Activated CD4-positive, alpha-beta T cell treated with anti-CD3 and anti-CD28 coated beads, Interleukin-2, amount 50 U/mL, for 24 hours (primary cell): ENCODE data around the gene IRF4.

ENCODE experiments used
- DNase-seq, 2 donors: peaks; one replicate each; pipeline ENCODE4 v3.0.0-alpha.2; 2020; ENCODE audit warnings: low read depth in 1 of 2, low spot score in 1 of 2

The IRF4 gene

DNA sequence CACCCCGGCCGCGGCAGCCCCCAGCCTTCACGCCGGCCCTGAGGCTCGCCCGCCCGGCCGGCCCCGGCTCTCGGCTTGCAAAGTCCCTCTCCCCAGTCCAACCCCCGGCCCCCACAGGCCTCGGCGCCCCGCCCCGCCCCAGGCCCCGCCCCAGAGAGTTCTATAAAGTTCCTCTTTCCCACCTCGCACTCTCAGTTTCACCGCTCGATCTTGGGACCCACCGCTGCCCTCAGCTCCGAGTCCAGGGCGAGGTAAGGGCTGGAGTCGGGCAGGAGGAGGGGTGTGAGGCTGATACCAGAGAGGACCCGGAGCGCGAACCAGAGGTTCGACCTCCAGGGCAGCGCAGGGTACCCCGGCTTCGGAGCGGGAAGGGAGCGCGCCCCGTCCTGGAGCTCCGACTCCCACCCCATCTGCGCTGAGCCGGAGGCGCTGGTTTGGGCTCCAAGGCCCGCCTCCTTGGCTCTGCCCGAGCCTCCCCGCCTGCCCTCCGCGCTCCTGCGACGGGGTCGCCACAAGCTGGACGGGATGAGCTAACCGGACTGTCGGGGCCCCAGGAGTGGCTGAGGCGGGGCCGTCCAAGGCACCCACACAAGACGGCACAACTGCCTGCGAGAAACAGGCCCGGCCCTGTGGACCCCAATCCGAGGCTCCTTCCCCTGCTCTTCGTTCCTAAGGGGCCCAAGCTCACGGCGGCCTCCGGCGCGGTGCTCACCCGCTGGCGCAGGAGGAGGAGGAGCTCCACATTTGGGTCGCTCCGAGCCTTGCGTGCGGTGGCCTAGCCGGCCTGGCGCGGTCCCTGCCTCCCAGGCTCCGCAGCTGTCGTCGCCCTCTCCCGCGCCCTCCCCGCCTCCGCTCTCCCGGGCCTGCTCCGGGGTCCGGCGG is at the start of gene IRF4:
Gene IRF4, plus strand, starts transcription at position 194 of the 882 bp plus-strand sequence. CDS start 1,401 bp downstream, outside the sequence.
- peak; percentile 75 to 78 for DNase-seq

DNA sequence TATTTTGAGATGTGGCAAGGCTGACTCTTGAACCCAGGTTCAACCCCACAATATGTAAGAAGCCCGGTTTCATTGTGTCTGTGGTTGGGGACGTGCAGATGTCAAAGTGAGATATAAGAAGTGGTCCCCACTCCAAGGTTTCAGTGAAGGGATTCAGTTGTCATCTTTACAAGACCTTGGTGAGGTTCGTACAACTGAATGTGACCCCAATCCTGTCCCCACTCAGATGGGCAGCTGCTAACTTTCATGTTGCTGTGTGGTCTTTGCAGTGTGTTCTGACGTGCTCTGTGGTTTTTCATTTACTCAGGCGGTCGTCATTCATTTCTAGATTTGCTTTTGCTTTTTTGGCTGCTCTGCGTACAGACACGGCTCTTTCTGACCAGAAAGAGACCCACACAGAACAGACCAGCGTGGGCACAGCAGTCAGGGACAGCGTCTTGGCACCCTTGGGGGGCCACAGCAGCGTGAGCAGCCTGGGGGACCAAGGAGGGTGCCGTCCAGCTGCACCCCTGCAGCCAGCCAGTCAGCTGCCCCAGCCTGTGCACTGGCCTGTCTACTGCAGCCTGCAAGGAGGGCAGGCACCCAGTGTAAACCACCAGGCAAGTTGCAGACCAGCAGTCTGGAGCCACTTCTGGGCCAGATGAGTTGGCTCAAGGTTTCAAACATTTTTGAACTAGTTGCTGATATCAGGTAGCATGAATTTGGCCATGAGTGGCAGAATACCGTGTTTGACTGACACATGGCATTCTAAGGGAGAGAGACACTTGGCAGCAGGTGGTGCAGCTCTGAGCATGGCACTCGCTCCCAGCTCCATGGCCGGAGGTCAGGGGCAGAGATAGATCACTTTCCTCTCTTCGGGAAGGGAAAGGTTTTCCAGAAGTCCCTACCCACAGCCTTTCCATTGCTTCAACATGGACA is 49.4 kb upstream of the IRF4 start:
- no peak for DNase-seq

DNA sequence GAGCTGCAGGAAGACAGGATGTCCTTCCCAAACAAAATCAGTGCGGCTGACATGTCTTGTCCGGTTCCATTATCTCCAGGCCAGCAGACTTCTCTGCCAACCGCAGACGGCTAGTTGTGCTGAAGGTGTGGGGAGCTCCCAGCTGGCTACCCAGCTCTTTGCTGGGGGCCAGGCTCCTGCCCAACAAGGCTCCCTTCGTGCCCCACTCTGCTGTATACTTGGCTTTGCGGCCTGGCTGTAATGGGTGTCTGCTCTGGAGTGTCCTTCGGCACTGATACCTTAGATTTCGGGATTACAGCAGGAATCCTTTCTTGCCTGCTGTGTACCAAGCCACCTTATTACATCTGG is 48.7 kb upstream of the IRF4 start:
- DNase-seq: no peak

DNA sequence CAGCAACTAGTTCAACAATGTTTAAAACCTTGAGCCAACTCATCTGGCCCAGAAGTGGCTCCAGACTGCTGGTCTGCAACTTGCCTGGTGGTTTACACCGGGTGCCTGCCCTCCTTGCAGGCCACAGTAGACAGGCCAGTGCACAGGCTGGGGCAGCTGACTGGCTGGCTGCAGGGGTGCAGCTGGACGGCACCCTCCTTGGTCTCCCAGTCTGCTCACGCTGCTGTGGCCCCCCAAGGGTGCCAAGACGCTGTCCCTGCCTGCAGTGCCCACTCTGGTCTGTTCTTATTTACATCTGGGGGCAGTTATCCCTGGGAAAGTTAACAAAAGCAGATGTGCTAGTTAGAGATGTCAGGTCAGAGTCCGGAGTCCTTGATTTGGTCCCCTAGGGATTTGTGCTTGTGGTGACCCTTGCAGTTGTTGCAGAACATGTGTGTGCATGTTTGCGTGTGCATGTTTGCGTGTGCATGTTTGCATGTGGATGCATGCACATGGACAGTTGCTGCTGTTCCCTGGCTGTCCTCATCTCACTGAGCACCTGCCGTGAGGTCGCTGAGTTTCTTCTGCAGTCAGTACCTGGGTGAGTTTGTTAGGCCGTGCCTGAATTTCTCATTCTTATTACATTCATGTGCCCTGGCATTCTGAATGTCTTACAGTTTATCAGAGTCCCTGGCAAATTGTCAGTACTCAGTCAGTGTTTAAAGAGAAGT is 48.2 kb upstream of the IRF4 start:
- no peak for DNase-seq

DNA sequence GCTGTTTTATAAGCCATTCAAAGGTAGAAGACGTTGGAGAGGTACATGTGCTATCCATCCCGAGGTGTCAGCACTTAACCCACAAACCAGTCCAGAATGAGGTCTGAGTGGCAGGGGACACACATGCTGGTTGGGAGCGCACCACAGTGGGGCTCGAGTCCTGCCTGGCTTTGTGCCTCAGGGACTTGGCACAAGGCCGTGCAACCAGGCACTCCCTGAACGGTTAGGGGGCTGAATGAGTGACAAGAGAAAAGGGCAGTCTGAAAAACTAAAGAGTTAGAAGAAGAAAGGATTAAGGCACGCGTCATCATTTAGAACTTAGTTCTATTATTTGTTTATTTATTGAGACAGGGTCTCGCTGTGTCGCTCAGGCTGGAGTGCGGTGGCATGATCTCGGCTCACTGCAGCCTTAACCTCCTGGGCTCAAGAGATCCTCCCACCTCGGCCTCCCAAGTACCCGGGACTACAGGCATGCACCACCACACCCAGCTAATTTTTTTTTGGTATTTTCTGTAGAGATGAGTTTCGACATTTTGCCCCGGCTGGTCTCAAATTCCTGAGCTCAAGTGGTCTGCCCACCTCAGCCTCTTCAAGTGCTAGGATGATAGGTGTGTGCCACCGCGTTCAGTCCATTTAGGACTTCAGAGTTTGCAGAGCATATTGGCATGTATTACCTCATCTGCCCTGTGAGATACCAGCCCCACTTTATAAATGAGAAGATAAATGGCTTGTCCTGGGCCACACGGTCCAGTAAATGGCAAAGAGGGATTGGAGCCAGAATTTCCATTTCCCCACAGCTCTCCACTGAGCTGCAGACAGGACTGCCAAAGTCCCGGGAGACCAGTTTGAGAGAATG is 47.4 kb upstream of the IRF4 start:
- no peak for DNase-seq

DNA sequence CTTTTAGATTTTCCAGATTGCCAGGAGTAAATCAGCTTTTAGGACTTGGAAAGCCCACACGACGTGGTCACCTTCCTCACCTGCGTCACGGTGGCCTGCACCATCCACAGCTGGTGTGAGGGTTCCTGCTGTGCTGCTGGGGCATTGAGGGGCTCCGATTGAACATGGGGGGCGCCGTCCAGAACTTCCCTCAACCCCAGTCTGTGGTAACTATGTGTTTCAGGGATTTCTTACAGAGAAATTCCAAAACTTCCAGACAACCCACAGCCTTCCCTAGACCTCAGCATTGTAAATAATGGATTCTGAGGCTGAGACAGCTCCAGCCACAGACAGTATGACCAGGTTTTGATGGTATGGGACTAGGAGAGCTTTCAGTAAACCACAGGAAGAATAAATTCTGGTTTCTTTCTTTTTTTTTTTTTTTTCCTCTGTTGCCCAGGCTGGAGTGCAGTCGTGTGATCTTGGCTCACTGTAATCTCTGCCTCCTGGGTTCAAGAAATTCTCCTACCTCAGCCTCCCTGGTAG is 46.7 kb upstream of the IRF4 start:
- DNase-seq: no peak

DNA sequence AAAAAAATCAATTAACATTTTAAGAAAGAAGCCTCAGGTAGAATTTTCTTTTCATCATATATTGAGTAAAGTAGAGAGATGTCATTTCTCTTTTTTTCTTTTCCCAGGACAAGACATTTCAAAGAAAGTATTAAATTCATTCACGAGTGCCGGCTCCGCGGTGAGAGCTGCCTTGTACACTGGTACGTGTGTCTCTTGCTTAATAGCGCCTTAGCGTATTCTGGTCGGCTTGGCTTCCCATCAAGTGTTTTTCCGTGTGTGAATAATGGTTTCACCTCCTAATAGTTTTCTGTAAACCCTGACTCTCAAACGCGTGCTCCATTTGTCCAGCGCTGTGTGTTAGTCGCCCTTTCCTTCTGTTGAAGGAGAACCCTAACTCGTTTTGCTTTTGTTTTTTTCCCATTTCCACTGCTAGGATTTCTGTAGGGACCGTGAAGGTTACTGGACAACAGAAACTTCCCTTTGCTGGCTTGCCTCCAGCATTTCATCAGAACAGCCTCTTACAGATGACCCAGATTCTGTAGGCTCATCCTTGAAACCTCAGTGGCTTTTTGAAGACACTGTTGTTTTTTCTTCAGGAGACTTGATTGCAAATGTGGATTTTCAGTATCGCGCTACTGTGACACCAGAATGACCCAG is 45.7 kb upstream of the IRF4 start:
- no peak for DNase-seq

DNA sequence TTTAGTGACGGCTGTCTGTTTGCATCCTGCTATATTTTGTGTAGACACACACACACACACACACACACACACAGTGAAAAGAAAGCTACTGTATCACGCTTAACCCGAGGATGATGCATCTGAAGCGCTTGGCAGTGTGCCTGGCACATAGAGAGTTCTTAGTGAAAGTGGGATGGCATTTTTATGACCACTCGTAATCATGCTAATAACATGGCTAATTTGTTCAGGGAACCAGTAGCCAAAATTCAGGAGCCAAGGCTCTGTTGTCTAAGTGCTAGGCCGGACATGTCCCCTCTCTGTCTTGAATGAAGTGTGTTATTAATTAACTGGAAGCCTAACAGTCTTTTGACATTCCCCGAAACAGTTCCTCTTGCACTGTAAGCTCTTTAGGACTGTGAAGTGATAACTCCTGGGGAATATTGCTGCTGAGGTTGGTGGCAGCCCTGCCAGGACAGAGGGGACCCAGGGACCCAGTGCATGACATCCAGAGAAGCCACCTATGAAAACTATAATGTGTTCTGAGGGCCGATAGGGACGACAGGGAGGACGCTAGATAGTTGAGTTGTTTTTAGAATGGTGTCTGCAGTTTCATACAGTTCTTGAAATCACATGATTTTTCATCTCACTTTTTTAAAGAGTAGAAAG is 45.0 kb upstream of the IRF4 start:
- DNase-seq: no peak

DNA sequence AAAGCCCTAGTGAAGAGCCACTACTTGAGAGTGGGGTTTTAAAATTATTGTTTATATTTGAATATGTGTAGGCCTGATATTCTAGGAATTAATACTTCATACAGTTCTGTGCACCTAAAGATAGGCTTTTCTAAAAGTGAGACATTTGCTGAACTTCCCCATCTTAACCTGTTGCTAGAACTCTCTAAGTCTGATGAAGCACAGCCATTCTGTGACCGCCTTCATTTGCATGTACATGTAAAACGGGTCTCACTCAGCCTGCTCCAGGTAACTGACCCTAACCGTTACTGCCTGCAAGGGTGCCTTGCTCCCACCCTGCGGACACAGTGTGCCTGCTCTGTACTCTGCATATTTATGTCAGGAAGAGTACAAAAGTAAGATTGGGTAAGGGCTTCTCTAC is 44.3 kb upstream of the IRF4 start:
- DNase-seq: no peak

DNA sequence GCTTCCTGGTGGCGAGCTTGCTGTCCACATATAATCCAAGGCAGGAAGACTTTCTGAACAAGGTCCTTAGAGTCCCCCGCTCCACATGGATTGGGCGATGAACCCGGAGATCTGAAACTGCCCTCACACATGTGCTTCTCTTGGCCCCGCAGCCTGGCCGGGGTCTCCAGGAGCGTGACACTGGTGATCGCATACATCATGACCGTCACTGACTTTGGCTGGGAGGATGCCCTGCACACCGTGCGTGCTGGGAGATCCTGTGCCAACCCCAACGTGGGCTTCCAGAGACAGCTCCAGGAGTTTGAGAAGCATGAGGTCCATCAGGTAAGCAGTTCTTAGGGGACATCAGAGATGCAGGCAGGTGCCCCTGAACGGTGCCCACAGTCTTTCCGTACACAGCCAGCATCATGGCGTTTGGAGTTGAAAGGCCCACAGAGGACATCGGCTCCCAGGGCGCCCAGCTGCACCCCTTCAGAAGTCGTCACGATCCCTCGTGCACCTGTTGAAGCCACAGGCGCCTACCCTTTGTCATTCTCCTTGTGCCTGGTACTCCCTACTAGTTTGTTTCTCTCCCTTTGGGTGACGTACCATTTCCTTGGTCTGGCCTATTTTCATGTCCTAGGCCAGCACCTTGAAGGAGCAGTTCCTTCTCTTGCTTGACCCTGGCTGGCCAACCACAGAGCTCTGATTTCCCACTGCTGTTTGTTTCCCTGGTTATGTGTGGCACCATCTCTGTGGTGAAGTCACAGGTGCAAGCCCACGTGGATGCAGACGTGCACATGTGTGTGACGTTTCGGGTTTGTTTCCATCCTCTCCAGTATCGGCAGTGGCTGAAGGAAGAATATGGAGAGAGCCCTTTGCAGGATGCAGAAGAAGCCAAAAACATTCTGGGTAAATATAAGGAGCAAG is 43.3 kb upstream of the IRF4 start:
- DNase-seq: no peak

DNA sequence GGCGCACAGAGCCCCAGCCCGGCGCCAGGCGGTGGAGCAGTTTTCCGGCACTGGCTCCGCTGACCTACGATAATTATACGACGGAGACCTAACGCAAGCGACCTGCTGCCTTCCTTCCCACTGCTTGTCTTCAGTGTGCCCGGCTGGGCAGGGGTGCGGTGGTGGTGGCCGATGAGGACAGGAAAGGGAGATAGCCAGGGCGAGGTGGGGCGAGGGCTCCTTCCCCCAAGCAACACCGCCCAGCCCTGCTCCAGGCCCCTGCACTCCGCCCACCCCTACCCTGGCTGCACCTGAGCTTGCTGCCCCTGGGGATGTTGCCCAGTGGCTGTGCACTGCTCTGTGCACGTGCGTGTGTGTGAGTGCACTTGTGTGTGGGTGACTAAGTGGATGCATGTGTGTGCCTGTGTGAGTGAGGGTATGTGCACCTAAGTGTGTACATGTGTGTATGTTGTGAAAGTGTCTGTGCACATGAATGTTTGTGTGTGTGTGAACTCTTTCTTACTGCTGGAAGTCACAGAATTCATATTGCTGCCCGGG is 42.6 kb upstream of the IRF4 start:
- no peak for DNase-seq

DNA sequence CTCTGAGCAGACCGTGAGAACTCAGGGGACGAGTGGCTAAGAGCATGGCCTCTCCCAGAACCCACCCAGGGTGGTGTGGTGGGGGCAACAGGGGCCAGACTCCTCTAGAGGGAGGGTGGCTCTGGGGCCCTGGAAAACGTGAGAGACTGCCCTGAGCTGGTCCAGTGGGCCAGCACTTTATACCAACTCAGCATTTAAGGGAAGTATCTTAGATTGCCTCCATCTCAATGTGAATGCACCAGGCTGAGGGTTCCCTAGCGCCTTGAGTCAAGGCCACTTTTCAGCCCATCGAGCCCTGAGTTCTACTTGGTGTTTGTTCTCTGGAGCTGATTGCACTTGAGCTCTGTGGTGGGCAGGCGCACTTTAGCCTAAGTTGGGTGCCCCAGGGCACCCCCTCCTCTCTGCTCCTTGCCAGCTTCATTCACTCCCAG is 42.0 kb upstream of the IRF4 start:
- no peak for DNase-seq

DNA sequence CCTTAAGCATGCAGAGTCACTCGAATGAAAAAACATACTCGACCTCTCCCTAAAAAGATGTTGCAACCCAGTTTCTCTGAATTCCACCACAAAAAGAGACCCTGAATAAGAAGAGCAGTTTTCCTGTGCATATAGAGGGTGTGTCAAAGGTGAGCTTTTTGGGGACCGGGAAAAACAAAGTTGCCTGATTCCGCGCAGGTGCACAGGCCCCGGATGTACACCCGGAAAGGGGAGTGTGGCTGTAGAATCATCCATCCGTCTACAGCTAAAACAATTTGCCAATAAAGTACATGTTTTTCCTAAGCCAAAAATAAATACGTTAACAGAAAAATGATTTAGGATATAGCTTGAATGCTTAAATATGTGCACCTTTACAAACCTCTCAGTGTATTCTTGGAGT is 41.2 kb upstream of the IRF4 start:
- no peak for DNase-seq

DNA sequence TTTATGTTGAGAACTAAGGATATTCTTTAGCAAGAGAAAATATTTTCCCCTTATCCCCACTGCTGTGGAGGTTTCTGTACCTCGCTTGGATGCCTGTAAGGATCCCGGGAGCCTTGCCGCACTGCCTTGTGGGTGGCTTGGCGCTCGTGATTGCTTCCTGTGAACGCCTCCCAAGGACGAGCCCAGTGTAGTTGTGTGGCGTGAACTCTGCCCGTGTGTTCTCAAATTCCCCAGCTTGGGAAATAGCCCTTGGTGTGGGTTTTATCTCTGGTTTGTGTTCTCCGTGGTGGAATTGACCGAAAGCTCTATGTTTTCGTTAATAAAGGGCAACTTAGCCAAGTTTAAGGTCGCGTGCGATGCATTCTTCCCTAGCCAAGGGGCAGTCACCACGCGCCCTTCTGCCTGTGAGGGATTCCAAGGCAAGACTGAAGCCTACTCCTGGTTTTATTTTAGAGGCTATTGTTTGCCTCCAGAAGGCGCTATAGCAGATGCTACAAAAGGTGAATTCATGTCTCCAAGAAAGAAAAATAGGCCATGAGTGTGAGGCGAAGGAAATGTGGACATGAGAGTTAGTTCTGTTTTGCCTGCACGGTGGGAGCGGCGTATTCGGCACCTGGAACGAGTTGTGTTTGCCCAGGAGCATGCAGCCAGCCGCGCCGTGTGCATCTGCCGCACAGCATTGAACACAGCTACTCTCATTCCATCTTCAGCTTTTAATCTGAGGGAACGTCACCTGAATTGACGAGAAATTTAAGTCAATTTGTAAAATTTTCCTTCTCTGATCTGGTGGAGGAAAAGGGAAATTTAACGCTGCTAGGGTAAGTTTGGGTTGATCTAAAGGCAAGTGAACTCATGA is 40.3 kb upstream of the IRF4 start:
- no peak for DNase-seq

DNA sequence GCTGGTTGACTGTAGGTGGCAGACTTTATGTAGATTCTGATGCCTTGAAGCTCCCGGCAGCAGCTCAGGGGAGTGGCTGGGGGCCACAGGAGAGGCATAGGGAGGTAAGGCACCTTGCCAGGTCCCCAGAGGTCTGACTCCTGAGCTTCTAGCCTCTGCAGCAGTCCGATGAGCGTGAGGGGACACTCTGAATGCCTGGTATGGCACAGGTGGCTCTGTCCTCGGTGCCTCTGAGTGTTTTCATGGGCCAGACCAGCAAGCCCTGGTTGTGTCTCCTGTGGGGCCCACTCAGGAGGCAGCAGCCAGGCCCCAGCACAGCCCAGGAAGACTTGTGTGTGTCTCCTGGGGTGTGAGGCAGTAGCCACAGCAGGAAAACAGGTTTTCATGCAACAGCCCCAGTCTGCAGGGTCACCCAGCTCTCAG is 39.7 kb upstream of the IRF4 start:
- no peak for DNase-seq

DNA sequence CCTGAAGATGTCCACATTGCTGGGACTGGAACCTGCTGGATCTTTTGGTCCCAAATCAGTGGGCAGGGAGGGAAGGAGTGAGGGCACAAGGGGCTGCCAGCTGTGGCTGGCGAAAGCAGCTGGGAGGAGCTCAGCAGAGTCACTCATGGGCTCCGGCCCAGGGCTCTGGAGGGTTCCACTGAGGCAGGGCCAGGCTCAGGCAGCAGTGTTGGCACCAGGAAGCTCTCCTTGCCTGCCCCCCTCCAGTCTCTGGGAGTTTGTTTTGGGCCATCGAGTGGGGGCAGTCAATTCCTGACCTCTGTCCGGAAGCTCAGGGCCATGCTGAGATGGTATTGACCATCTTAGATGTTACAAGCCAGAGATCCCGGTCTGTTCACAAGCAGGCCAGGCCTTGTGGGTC is 39.1 kb upstream of the IRF4 start:
- no peak for DNase-seq

DNA sequence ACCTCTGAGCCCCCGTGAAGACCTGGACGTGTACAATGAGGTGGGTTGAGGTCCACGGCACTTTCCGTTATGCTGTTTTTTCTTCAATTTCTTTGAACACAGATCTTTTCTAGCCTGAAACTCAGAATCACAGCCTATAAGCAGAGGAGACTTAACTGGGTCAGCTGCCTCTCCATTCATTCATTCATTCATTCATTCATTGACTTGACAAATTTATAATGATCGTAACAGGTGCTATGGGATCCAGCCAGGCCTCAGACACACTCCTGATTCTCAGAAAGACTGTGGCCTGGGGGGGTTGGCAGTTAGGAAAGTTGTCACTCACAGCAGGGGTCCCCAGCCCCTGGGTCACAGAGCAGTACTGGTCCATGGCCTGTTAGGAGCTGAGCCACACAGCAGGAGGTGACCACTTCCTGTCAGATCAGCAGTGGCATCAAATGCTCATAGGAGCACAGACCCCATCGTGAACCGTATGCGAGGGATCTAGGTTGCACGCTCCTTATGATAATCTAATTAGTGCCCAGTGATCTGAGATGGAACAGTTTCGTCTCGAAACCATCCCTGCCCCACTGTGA is 38.6 kb upstream of the IRF4 start:
- DNase-seq: no peak
